Ishikawa (cell line): ENCODE measurements around the gene TRIP10.

Experiments used
- CEBPB ChIP-seq: IDR thresholded peaks from 2 replicates; pipeline ENCODE4 v1.6.1; 2012
- CREB1 ChIP-seq: IDR thresholded peaks from 2 replicates; pipeline ENCODE4 v1.6.1; 2012; ENCODE audit warnings: low read depth
- EGR1 ChIP-seq: IDR thresholded peaks from 2 replicates; pipeline ENCODE4 v1.6.1; 2012
- EP300 ChIP-seq: IDR thresholded peaks from 2 replicates; pipeline ENCODE4 v1.6.1; 2012; ENCODE audit warnings: borderline replicate concordance
- FOXM1 ChIP-seq: IDR thresholded peaks from 2 replicates; pipeline ENCODE4 v1.6.1; 2012; ENCODE audit warnings: low read depth, borderline replicate concordance
- NFIC ChIP-seq: IDR thresholded peaks from 2 replicates; pipeline ENCODE4 v1.6.1; 2012
- RAD21 ChIP-seq: IDR thresholded peaks from 2 replicates; pipeline ENCODE4 v1.6.1; 2012; ENCODE audit warnings: low read depth
- TAF1 ChIP-seq: IDR thresholded peaks from 2 replicates; pipeline ENCODE4 v1.6.1; 2012; ENCODE audit warnings: low read depth, mild to moderate bottlenecking
- TCF12 ChIP-seq: IDR thresholded peaks from 2 replicates; pipeline ENCODE4 v1.6.1; 2012; ENCODE audit warnings: low read depth
- TEAD4 ChIP-seq: IDR thresholded peaks from 2 replicates; pipeline ENCODE4 v1.6.1; 2012
- YY1 ChIP-seq: IDR thresholded peaks from 2 replicates; pipeline ENCODE4 v1.6.1; 2012; ENCODE audit warnings: low read depth
- ZBTB7A ChIP-seq: IDR thresholded peaks from 2 replicates; pipeline ENCODE4 v1.6.1; 2012; ENCODE audit warnings: low read depth
- TF ChIP-seq, protein P1 (sequence below): IDR thresholded peaks from 2 replicates; pipeline ENCODE4 v1.6.1; 2012; ENCODE audit warnings: low read depth, mild to moderate bottlenecking
- TF ChIP-seq, protein P2 (sequence below): IDR thresholded peaks from 2 replicates; pipeline ENCODE4 v1.6.1; 2012
- TF ChIP-seq, protein P3 (sequence below): IDR thresholded peaks from 2 replicates; pipeline ENCODE4 v1.6.1; 2012

Gene TRIP10

DNA sequence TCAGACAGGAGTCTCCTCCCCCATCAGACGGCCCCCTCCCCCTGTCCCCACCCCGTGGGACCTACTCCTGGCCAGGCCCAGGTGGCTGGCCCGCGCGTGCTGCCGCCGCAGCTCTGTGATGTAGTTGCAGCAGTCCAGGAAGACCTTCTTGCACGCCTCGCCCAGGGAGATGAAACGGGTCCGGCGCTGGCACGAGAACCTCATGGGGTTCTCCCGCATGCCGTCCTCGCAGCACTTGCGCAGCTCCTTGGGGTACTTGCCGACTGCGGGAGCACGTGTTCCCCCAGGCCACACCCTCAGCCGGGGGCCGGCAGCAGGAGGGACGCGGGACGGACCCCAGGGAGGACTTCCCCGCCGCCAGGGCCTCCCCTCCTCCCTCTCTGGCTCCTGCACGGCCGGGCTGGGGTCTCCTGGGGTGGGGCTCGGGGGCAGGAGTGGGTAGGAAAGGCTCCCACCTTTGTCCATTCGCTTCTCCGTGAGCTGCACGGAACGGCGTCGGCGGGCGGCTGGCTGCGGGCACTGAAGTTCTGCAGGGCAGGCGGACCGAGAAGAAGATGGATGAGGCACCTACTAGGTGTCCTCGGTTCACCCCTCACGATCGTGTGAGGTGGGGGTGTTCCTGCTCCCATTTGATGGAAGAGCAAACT lies 32.3 kb upstream of the TRIP10 start:
- TF ChIP-seq TEAD4 (no peak), RAD21 (no peak), ZBTB7A (no peak), NFIC (no peak), YY1 (no peak), TAF1 (no peak), FOXM1 (no peak), CEBPB (no peak), EGR1 (no peak), EP300 (no peak), CREB1 (no peak), TCF12 (no peak)
- TF ChIP-seq, protein P1, sequence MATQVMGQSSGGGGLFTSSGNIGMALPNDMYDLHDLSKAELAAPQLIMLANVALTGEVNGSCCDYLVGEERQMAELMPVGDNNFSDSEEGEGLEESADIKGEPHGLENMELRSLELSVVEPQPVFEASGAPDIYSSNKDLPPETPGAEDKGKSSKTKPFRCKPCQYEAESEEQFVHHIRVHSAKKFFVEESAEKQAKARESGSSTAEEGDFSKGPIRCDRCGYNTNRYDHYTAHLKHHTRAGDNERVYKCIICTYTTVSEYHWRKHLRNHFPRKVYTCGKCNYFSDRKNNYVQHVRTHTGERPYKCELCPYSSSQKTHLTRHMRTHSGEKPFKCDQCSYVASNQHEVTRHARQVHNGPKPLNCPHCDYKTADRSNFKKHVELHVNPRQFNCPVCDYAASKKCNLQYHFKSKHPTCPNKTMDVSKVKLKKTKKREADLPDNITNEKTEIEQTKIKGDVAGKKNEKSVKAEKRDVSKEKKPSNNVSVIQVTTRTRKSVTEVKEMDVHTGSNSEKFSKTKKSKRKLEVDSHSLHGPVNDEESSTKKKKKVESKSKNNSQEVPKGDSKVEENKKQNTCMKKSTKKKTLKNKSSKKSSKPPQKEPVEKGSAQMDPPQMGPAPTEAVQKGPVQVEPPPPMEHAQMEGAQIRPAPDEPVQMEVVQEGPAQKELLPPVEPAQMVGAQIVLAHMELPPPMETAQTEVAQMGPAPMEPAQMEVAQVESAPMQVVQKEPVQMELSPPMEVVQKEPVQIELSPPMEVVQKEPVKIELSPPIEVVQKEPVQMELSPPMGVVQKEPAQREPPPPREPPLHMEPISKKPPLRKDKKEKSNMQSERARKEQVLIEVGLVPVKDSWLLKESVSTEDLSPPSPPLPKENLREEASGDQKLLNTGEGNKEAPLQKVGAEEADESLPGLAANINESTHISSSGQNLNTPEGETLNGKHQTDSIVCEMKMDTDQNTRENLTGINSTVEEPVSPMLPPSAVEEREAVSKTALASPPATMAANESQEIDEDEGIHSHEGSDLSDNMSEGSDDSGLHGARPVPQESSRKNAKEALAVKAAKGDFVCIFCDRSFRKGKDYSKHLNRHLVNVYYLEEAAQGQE, result no peak
- TF ChIP-seq, protein P2, sequence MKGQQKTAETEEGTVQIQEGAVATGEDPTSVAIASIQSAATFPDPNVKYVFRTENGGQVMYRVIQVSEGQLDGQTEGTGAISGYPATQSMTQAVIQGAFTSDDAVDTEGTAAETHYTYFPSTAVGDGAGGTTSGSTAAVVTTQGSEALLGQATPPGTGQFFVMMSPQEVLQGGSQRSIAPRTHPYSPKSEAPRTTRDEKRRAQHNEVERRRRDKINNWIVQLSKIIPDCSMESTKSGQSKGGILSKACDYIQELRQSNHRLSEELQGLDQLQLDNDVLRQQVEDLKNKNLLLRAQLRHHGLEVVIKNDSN, result no peak
- TF ChIP-seq, protein P3, sequence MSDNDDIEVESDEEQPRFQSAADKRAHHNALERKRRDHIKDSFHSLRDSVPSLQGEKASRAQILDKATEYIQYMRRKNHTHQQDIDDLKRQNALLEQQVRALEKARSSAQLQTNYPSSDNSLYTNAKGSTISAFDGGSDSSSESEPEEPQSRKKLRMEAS, result no peak

DNA sequence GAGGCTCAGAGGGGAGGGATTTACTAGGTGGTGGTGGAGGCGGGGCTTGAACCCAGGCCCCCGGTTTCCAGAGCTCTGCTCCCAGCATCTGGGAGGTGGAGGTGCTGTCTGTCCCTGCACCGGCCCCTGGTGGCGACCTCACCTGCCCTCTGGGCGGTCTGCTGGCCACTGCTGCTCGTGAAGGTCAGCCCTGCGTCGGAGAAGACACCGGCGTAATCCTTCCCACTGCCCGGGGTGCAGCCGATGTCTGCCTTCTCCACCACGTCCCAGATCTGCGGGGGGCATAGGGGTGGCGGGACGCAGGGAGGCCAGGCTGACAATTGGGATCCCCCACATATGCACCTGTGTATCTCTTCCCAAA lies 31.8 kb upstream of the TRIP10 start:
- TF ChIP-seq NFIC, result no peak
- TF ChIP-seq EP300, result no peak
- TF ChIP-seq, protein P1, result no peak
- TF ChIP-seq CREB1, result no peak
- TF ChIP-seq TAF1, result no peak
- no peak for TF ChIP-seq CEBPB
- no peak for TF ChIP-seq TEAD4
- no peak for TF ChIP-seq FOXM1
- TF ChIP-seq TCF12, result no peak
- no peak for TF ChIP-seq YY1
- no peak for TF ChIP-seq EGR1
- no peak for TF ChIP-seq ZBTB7A
- TF ChIP-seq, protein P2, result no peak

DNA sequence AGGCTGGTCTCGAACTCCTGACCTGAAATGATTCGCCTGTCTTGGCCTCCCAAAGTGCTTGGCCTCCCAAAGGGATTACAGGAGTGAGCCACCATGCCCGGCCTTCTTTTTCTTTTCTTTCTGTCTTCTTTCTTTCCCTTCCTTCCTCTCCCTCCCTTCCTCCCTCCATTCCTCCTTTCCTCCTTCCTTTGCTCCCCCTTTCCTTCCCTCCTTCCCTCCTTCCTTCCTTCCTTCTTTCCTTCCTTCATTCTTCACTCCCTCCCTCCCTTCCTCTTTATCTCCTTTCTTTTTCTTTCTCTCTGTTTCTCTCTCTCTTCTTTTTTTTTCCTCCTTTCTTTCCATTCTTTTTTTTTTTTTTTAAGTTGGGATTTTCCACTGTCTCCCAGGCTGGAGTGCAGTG lies 31.1 kb upstream of the TRIP10 start:
- TF ChIP-seq CREB1 (no peak), RAD21 (no peak), ZBTB7A (no peak), NFIC (no peak), CEBPB (no peak)
- TF ChIP-seq, protein P1, result no peak
- TF ChIP-seq, protein P2, result no peak

DNA sequence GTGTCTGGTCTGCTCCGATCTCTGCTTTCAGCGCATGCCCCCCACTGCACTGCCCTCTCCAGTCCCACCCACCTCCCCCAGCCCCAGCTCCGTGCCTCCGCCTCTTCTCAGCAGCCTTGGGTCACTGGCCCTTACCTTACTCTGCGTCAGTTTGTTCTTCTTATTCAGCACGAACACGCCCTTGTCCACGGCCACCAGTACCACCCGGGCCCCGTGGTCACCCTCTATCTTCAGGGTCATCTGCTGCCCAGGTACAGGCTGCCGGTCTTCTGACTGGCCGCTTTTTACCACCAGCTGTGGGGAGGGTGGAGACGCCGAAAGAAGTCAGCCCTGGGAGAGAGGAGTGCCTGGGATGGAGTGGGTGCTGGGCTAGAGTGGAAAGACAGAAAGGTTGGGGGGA lies 29.9 kb upstream of the TRIP10 start:
- TF ChIP-seq TCF12 (no peak), CEBPB (no peak), YY1 (no peak), CREB1 (no peak), EP300 (no peak), TAF1 (no peak), ZBTB7A (no peak), FOXM1 (no peak), NFIC (no peak), TEAD4 (no peak), RAD21 (no peak)
- TF ChIP-seq, protein P1, result no peak
- TF ChIP-seq, protein P2, result no peak
